ENCODE results near the gene HOXD3. TPM values are rescaled to one million over a fixed set of nuclear protein-coding genes. Genes with fewer than 3 reads are reported as not detected.

The HOXD3 gene
- total RNA-seq, 1 experiment from 2014 or later: not detected

DNA sequence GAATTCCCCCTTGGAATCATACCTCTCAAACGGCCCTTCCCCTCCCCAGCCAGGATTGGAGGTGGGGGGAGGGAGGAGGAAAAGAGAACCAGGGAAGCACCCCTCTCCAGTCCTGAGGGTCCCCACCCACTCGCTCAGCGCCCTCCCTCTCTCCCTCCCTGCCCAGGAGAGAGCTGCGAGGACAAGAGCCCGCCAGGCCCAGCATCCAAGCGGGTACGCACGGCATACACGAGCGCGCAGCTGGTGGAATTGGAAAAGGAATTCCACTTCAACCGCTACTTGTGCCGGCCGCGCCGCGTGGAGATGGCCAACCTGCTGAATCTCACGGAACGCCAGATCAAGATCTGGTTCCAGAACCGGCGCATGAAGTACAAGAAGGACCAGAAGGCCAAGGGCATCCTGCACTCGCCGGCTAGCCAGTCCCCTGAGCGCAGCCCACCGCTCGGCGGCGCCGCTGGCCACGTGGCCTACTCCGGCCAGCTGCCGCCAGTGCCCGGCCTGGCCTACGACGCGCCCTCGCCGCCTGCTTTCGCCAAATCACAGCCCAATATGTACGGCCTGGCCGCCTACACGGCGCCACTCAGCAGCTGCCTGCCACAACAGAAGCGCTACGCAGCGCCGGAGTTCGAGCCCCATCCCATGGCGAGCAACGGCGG, 14.4 kb downstream of the HOXD3 start:
- H2BK5ac ChIP-seq (ENCODE audit: insufficient read length, low read length): no peak overlapping the region
- no peak overlapping the region for H4K91ac ChIP-seq (ENCODE audit: insufficient read length, low read depth, low read length)
- no peak overlapping the region for H3K27ac Mint-ChIP-seq
- no peak overlapping the region for H3T11ph ChIP-seq (ENCODE audit: low read length)
- H3K79me2 ChIP-seq (ENCODE audit: insufficient read depth, low read length): no peaks in the 10 kb centered on the region
- H3K18ac ChIP-seq (ENCODE audit: insufficient read length, low read depth, low read length): no peak overlapping the region
- H3K9me3 ChIP-seq (ENCODE audit: control insufficient read depth, low read depth, low read length): no peaks in the 10 kb centered on the region
- TF ChIP-seq, protein P1, sequence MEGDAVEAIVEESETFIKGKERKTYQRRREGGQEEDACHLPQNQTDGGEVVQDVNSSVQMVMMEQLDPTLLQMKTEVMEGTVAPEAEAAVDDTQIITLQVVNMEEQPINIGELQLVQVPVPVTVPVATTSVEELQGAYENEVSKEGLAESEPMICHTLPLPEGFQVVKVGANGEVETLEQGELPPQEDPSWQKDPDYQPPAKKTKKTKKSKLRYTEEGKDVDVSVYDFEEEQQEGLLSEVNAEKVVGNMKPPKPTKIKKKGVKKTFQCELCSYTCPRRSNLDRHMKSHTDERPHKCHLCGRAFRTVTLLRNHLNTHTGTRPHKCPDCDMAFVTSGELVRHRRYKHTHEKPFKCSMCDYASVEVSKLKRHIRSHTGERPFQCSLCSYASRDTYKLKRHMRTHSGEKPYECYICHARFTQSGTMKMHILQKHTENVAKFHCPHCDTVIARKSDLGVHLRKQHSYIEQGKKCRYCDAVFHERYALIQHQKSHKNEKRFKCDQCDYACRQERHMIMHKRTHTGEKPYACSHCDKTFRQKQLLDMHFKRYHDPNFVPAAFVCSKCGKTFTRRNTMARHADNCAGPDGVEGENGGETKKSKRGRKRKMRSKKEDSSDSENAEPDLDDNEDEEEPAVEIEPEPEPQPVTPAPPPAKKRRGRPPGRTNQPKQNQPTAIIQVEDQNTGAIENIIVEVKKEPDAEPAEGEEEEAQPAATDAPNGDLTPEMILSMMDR (conservative IDR thresholded peaks at IDR 0.05): peak; percentile 16; the same call in 2 of the 3 replicates
- peaks cover 0 to 14% of the 10 kb centered on the region in 2 experiments; a peak in 3 of 5 replicates for H3K9me3 Mint-ChIP-seq
- no peak overlapping the region for H3K27ac ChIP-seq (ENCODE audit: insufficient read length, low read depth, low read length)
- peaks cover 98% of the 10 kb centered on the region for H3K27me3 ChIP-seq (ENCODE audit: insufficient read depth, low read length)
- no peaks in the 10 kb centered on the region for H3K4me1 ChIP-seq (ENCODE audit: insufficient read depth, low read length)
- peak overlapping the region; percentile 8 for H3K4me2 ChIP-seq (ENCODE audit: insufficient read depth, insufficient read length, low read length)
- H2BK12ac ChIP-seq (ENCODE audit: insufficient read length, low read depth, low read length): no peak overlapping the region
- peak; percentile 70 for DNase-seq
- no peak overlapping the region for H2BK20ac ChIP-seq (ENCODE audit: low read depth, low read length, poor library complexity, severe bottlenecking)
- WGBS (ENCODE audit: extremely low coverage, insufficient read length, low lambda C conversion rate): no CpG with 5 or more reads among the region's 51 CpGs
- H4K20me1 ChIP-seq (ENCODE audit: control insufficient read depth, insufficient read depth, insufficient read length): no peaks in the 10 kb centered on the region
- H2AK5ac ChIP-seq (ENCODE audit: insufficient read length, low read length): no peak overlapping the region
- no peak overlapping the region for H3K23ac ChIP-seq (ENCODE audit: insufficient read length, low read depth, low read length)
- H2BK15ac ChIP-seq (ENCODE audit: low read depth, low read length): no peak overlapping the region
- H3K9ac ChIP-seq (ENCODE audit: extremely low read depth, insufficient read length, low read length): no peak overlapping the region
- H3K4me3 Mint-ChIP-seq: peak overlapping the region in 1 of 2 experiments; percentile 76; a peak in 3 of 5 replicates
- H2BK120ac ChIP-seq (ENCODE audit: low read depth, low read length, poor library complexity, severe bottlenecking): no peak overlapping the region
- no peak overlapping the region for H2AFZ ChIP-seq (ENCODE audit: low read length)
- H3K79me1 ChIP-seq (ENCODE audit: insufficient read depth, low read depth, low read length, poor library complexity, severe bottlenecking): no peaks in the 10 kb centered on the region
- no peak overlapping the region for H3K14ac ChIP-seq (ENCODE audit: insufficient read depth, low read length)
- H3K4me1 Mint-ChIP-seq: peaks cover 20 to 32% of the 10 kb centered on the region in 2 experiments
- no peaks in the 10 kb centered on the region; a peak in 1 of 7 replicates for H3K36me3 Mint-ChIP-seq (ENCODE audit: insufficient read depth in 1 of 3, low read depth in 3 of 3)
- no peaks in the 10 kb centered on the region for H3K23me2 ChIP-seq (ENCODE audit: insufficient read length, low read depth, low read length, poor library complexity, severe bottlenecking)
- no peak overlapping the region for H4K5ac ChIP-seq (ENCODE audit: insufficient read length, low read depth, low read length)
- H4K8ac ChIP-seq (replicated peaks; ENCODE audit: insufficient read length, low read depth, low read length): no peak overlapping the region
- peaks cover 100% of the 10 kb centered on the region for H3K27me3 Mint-ChIP-seq (ENCODE audit: low read depth)
- no peak overlapping the region for H3K56ac ChIP-seq (ENCODE audit: insufficient read length, low read depth, low read length)
- no peak overlapping the region for H3K4ac ChIP-seq (ENCODE audit: low read depth, low read length)

Data from H9 (cell line).